HepG2 (cell line): Measurements from ENCODE around the gene IWS1. TPM values are rescaled to one million over a fixed set of nuclear protein-coding genes. Genes with fewer than 3 reads are reported as not detected.
"Not testable (repeated sequence)": the region's sequence is repeated elsewhere in the genome, so short reads cannot be mapped to it uniquely, and the experiment has no call there.

Experiments used
- ATAC-seq: fragments of 200-7000 bp; cut with Tn5 transposase; 3 replicates; pipeline ENCODE4 v1.9.1; 2020; ENCODE audit warnings: mild to moderate bottlenecking, moderate library complexity
- BruUV-seq: library from RNA; stranded (reverse); fragments of 400-500 nt; replicated peaks from 2 replicates; lab custom pipeline; 2021; lab: Mats Ljungman, UMichigan
- CTCF ChIA-PET: fragments of 300-600 bp; formaldehyde crosslinking; extraction: SDS; loops from one replicate; lab custom pipeline; 2021; ENCODE audit warnings: low total read pairs, inconsistent platforms, low intra/inter-chr PET ratio; lab: Yijun Ruan, JAX
- POLR2A ChIA-PET: fragments of 350-600 bp; sonication (Branson Sonifier 250); formaldehyde crosslinking; loops from one replicate; lab custom pipeline; 2020; ENCODE audit warnings: antibody characterized with exemption, inconsistent platforms; lab: Yijun Ruan, JAX
- DNase-seq: peaks from one replicate; pipeline ENCODE4 v3.0.0-alpha.2; 2015; ENCODE audit warnings: low spot score
- FAIRE-seq: peaks from 3 replicates; lab custom pipeline; 2011; peaks lifted over from hg19 to GRCh38; lab: Jason Lieb, UNC
- H2AFZ ChIP-seq: one replicate; pipeline ENCODE4 v1.6.1; 2011; ENCODE audit warnings: low read length, inconsistent platforms
- H3K27ac ChIP-seq: fragments of 300-600 bp; 3 replicates; pipeline ENCODE4 v1.8.0; 2011; ENCODE audit warnings: mixed run types, mild to moderate bottlenecking, mixed read lengths, low read length, inconsistent platforms; ENCODE audit not compliant: insufficient read depth; ENCODE audit errors: extremely low read length
- H3K27me3 ChIP-seq, 2 experiments: fragments of 200-600 bp in 1 of 2; 2 replicates in 1 of 2; 3 replicates in 1 of 2; pipeline versions ENCODE4 v1.6.0 to v1.8.0; 2011; ENCODE audit warnings: low read length in 2 of 2, mild to moderate bottlenecking in 2 of 2, moderate library complexity in 2 of 2, inconsistent platforms in 1 of 2; ENCODE audit not compliant: insufficient read depth in 2 of 2, control insufficient read depth in 1 of 2
- H3K36me3 ChIP-seq, 2 experiments: fragments of 200-600 bp in 1 of 2; replicated peaks in 1 of 2; 2 replicates in 1 of 2; 3 replicates in 1 of 2; pipeline versions ENCODE4 v1.5.1 to v1.8.0; 2011; ENCODE audit warnings: low read length in 2 of 2, inconsistent platforms in 1 of 2; ENCODE audit not compliant: insufficient read depth in 2 of 2, control insufficient read depth in 1 of 2
- H3K4me1 ChIP-seq: 2 replicates; pipeline ENCODE4 v1.5.1; 2012; ENCODE audit warnings: low read length, inconsistent platforms; ENCODE audit not compliant: insufficient read depth
- H3K4me2 ChIP-seq: 2 replicates; pipeline ENCODE4 v1.6.0; 2011; ENCODE audit warnings: low read depth, low read length, inconsistent platforms
- H3K4me3 ChIP-seq, 3 experiments: fragments of 200-600 bp in 1 of 3; sonication (generic), shearing (Covaris generic) in 1 of 3; replicated peaks in 1 of 3; 2 replicates each; pipeline ENCODE4 v1.5.1; 2011 to 2016; ENCODE audit warnings: low read length in 3 of 3, inconsistent platforms in 2 of 3, low read depth in 2 of 3, mild to moderate bottlenecking in 2 of 3, control low read depth in 1 of 3, mixed read lengths in 1 of 3; ENCODE audit not compliant: insufficient read depth in 1 of 3
- H3K79me2 ChIP-seq: one replicate; pipeline ENCODE4 v1.6.1; 2011; ENCODE audit warnings: low read length, inconsistent platforms; ENCODE audit not compliant: insufficient read depth
- H3K9ac ChIP-seq: 2 replicates; pipeline ENCODE4 v1.6.0; 2011; ENCODE audit warnings: mild to moderate bottlenecking, low read depth, low read length, inconsistent platforms; ENCODE audit not compliant: insufficient read depth
- H3K9me3 ChIP-seq: 2 replicates; pipeline ENCODE4 v1.5.1; 2012; ENCODE audit warnings: mild to moderate bottlenecking, low read length
- H4K20me1 ChIP-seq: 2 replicates; pipeline ENCODE4 v1.6.0; 2011; ENCODE audit warnings: inconsistent platforms, mild to moderate bottlenecking, low read length, moderate library complexity; ENCODE audit not compliant: insufficient read depth
- ARID4A ChIP-seq: sonication (generic); formaldehyde crosslinking; IDR thresholded peaks from 2 replicates; pipeline ENCODE4 v1.5.0; 2020; ENCODE audit warnings: mild to moderate bottlenecking, missing genetic modification reagents, borderline replicate concordance
- SMAD1 ChIP-seq: sonication (generic); formaldehyde crosslinking; IDR thresholded peaks from 2 replicates; pipeline ENCODE4 v1.4.0; 2020; ENCODE audit warnings: missing genetic modification reagents, low read depth, mild to moderate bottlenecking, borderline replicate concordance
- ZNF75D ChIP-seq: sonication (generic); formaldehyde crosslinking; IDR thresholded peaks from 2 replicates; pipeline ENCODE4 v1.8.1; 2023; ENCODE audit warnings: missing genetic modification reagents, mild to moderate bottlenecking, borderline replicate concordance
- WGBS: methylation state at CpG from one replicate; pipeline ENCODE4 v1.1.6; 2017; ENCODE audit warnings: low lambda C conversion rate; 5-methylcytosine and 5-hydroxymethylcytosine counted together
- in situ Hi-C: cut with HindIII; loops from 2 replicates; pipeline ENCODE4 v1.10.0; 2017; ENCODE audit warnings: low pct_unique_long_range_greater_than_20kb; ENCODE audit not compliant: extremely low pct_ligation_motif_present
- intact Hi-C: fragments of 100-400 bp; cut with micrococcal nuclease; formaldehyde crosslinking; loops from one replicate; pipeline ENCODE4 v1.10.0; 2022; ENCODE audit not compliant: unreplicated experiment
- polyA plus RNA-seq, 8 experiments: library from polyadenylated mRNA; depleted of rRNA in 3 of 8; stranded (reverse) in 7 of 8; unstranded in 1 of 8; fragments of >200 nt; fragmentation: Illumina TruSeq in 4 of 8; extraction: Trizol in 4 of 8; gene quantifications; 2 replicates each; pipeline versions ENCODE4 v1.2.1 to v1.2.3, GENCODE V29; 2011 to 2016; ENCODE audit warnings: low read depth in 4 of 8, missing spikeins in 1 of 8, mixed read lengths in 1 of 8; ENCODE audit not compliant: insufficient read depth in 1 of 8
- total RNA-seq, 5 experiments: library from RNA; depleted of rRNA; stranded (reverse); fragments of >200 nt; fragmentation: Illumina TruSeq; extraction: Trizol; gene quantifications; 2 replicates each; pipeline ENCODE4 v1.2.3, GENCODE V29; 2016; ENCODE audit warnings: low read depth in 1 of 5
- TF ChIP-seq, protein P1 (sequence below): sonication (generic); formaldehyde crosslinking; IDR thresholded peaks from 2 replicates; pipeline ENCODE4 v1.5.0; 2020; ENCODE audit warnings: mild to moderate bottlenecking, missing genetic modification reagents
- TF ChIP-seq, protein P2 (sequence below), 2 experiments: sonication (generic) in 1 of 2; formaldehyde crosslinking in 1 of 2; IDR thresholded peaks; 2 replicates each; pipeline versions ENCODE4 v1.4.0 to v1.6.1; 2016 to 2020; ENCODE audit warnings: borderline replicate concordance in 1 of 2, low read depth in 1 of 2, mild to moderate bottlenecking in 1 of 2, missing genetic modification reagents in 1 of 2

The IWS1 gene
- total and polyA plus RNA-seq, 2 of the 13 experiments (the other 11 are each of a cell fraction or from before 2014, with no cell fraction given) = 28.9 to 62.3 TPM

- H3K4me3 ChIP-seq, intact Hi-C loops, H3K9ac ChIP-seq, H3K9me3 ChIP-seq, H3K27me3 ChIP-seq, H3K27ac ChIP-seq, H4K20me1 ChIP-seq, H3K36me3 ChIP-seq, H3K4me2 ChIP-seq, DNase-seq, H2AFZ ChIP-seq, BruUV-seq, ATAC-seq, FAIRE-seq: not testable (repeated sequence)
- Histone ChIP-seq H3K4me1 (peaks cover 73% of the 10 kb centered on the region), H3K79me2 (peaks cover 14% of the 10 kb centered on the region)
- CTCF ChIA-PET = interaction anchor here (1.0 to 2.8 kb wide), 5 partner anchors 15 to 255 kb away, joined by 4 to 33 read pairs (median 12); no protein-coding TSS in a partner anchor
- WGBS = 99% methylated on average over 8 of the region's 8 CpGs
- TF ChIP-seq, protein P1, sequence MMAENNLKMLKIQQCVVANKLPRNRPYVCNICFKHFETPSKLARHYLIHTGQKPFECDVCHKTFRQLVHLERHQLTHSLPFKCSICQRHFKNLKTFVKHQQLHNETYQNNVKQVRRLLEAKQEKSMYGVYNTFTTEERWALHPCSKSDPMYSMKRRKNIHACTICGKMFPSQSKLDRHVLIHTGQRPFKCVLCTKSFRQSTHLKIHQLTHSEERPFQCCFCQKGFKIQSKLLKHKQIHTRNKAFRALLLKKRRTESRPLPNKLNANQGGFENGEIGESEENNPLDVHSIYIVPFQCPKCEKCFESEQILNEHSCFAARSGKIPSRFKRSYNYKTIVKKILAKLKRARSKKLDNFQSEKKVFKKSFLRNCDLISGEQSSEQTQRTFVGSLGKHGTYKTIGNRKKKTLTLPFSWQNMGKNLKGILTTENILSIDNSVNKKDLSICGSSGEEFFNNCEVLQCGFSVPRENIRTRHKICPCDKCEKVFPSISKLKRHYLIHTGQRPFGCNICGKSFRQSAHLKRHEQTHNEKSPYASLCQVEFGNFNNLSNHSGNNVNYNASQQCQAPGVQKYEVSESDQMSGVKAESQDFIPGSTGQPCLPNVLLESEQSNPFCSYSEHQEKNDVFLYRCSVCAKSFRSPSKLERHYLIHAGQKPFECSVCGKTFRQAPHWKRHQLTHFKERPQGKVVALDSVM (CRISPR knock-in tag) = peak; percentile 61
- TF ChIP-seq SMAD1 (CRISPR knock-in tag) = 0 out of 2 replicates have a peak, but pooled peaks have one; percentile 60
- 0 out of 2 replicates have a peak, but pooled peaks have one; percentile 20 for TF ChIP-seq ZNF75D (CRISPR knock-in tag)
- 0 out of 2 replicates have a peak, but pooled peaks have one; percentile 4 for TF ChIP-seq ARID4A
- TF ChIP-seq, protein P2, sequence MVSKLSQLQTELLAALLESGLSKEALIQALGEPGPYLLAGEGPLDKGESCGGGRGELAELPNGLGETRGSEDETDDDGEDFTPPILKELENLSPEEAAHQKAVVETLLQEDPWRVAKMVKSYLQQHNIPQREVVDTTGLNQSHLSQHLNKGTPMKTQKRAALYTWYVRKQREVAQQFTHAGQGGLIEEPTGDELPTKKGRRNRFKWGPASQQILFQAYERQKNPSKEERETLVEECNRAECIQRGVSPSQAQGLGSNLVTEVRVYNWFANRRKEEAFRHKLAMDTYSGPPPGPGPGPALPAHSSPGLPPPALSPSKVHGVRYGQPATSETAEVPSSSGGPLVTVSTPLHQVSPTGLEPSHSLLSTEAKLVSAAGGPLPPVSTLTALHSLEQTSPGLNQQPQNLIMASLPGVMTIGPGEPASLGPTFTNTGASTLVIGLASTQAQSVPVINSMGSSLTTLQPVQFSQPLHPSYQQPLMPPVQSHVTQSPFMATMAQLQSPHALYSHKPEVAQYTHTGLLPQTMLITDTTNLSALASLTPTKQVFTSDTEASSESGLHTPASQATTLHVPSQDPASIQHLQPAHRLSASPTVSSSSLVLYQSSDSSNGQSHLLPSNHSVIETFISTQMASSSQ (IDR thresholded peaks at IDR 0.05; ENCODE audit: low read depth) = not testable (repeated sequence)
- TF ChIP-seq, protein P2 (CRISPR knock-in tag; IDR thresholded peaks at IDR 0.05; ENCODE audit: borderline replicate concordance) = 0 out of 2 replicates have a peak, but pooled peaks have one; percentile 33
- in situ Hi-C loops = loop anchor here (5.0 kb wide), 1 partner anchor 125 kb away; no protein-coding TSS in a partner anchor
- POLR2A ChIA-PET = interaction anchor here (1.0 to 5.9 kb wide), 9 partner anchors 11 to 158 kb away, joined by 3 to 74 read pairs (median 12); partner anchors contain the start of genes ERCC3 and PROC
These were observed 73.9 kb downstream of the IWS1 start for GRCh38 chr2:127452423-127452822.
